OCI-LY3 (cell line): ENCODE data around the gene SMPD2.

Experiments used
- EZH2phosphoT487 ChIP-seq: fragments of 200-600 bp; shearing (Covaris generic); IDR thresholded peaks from 2 replicates; pipeline ENCODE4 v1.6.1; 2018; ENCODE audit warnings: antibody characterized with exemption, mixed run types, low read depth
- TF ChIP-seq, protein P1 (sequence below): fragments of 200-600, 300-600 bp; sonication (generic); IDR thresholded peaks from 2 replicates; pipeline ENCODE4 v1.5.1; 2014; ENCODE audit warnings: antibody characterized with exemption, low read length, low read depth

GRCh38 chr6:109397020-109397419 is 43.5 kb upstream of the SMPD2 start:
- TF ChIP-seq, protein P1, sequence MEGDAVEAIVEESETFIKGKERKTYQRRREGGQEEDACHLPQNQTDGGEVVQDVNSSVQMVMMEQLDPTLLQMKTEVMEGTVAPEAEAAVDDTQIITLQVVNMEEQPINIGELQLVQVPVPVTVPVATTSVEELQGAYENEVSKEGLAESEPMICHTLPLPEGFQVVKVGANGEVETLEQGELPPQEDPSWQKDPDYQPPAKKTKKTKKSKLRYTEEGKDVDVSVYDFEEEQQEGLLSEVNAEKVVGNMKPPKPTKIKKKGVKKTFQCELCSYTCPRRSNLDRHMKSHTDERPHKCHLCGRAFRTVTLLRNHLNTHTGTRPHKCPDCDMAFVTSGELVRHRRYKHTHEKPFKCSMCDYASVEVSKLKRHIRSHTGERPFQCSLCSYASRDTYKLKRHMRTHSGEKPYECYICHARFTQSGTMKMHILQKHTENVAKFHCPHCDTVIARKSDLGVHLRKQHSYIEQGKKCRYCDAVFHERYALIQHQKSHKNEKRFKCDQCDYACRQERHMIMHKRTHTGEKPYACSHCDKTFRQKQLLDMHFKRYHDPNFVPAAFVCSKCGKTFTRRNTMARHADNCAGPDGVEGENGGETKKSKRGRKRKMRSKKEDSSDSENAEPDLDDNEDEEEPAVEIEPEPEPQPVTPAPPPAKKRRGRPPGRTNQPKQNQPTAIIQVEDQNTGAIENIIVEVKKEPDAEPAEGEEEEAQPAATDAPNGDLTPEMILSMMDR: peak; percentile 54
- no peak for TF ChIP-seq EZH2phosphoT487
